Peyer's patch (tissue), 4 donors: ENCODE results near the gene UFC1.

ENCODE experiments used
- CTCF ChIP-seq, 6 experiments: fragments of 450-650 bp in 4 of 6; fragments of 200-600 bp in 2 of 6; sonication (generic) in 1 of 6; IDR thresholded peaks; one replicate each; pipeline ENCODE4 v1.5.1; 2017 to 2019; ENCODE audit warnings: antibody characterized with exemption in 6 of 6, mild to moderate bottlenecking in 3 of 6, moderate library complexity in 1 of 6
- POLR2A ChIP-seq, 2 donors: fragments of 450-650 bp; IDR thresholded peaks; one replicate each; pipeline ENCODE4 v1.5.1; 2017; ENCODE audit warnings: antibody characterized with exemption in 2 of 2, mild to moderate bottlenecking in 2 of 2, moderate library complexity in 2 of 2

GRCh38 chr1:161153176-161153575, 602 bp upstream of the UFC1 start:
- TF ChIP-seq CTCF (IDR thresholded peaks at IDR 0.05), result no peak
- TF ChIP-seq POLR2A (IDR thresholded peaks at IDR 0.05), result no peak
